SU-DHL-6 (cell line): Measurements from ENCODE around the gene AMDHD2.
"Not testable (repeated sequence)": the region's sequence is repeated elsewhere in the genome, so short reads cannot be mapped to it uniquely, and the experiment has no call there.

Source experiments
- H2AFZ ChIP-seq: fragments of 200-600 bp; sonication (generic); 2 replicates; pipeline ENCODE4 v1.6.1; 2014; ENCODE audit warnings: low read depth, mild to moderate bottlenecking, moderate library complexity, mixed read lengths, antibody characterized with exemption, low read length; ENCODE audit not compliant: severe bottlenecking
- H3F3A ChIP-seq: fragments of 200-600 bp; shearing (Covaris generic); 2 replicates; pipeline ENCODE4 v1.6.0; 2016; ENCODE audit warnings: antibody characterized with exemption, mild to moderate bottlenecking; ENCODE audit not compliant: insufficient read depth
- H3K27ac ChIP-seq: fragments of 200-600 bp; sonication (generic); 2 replicates; pipeline ENCODE4 v1.5.1; 2016; ENCODE audit warnings: low read depth, mild to moderate bottlenecking, low read length, moderate library complexity, mixed read lengths
- H3K27me3 ChIP-seq: fragments of 200-600 bp; sonication (generic), shearing (Covaris generic); 2 replicates; pipeline ENCODE4 v1.6.0; 2014; ENCODE audit warnings: mild to moderate bottlenecking, low read length
- H3K36me3 ChIP-seq: fragments of 200-600 bp; sonication (generic); 2 replicates; pipeline ENCODE4 v1.6.1; 2014; ENCODE audit warnings: mild to moderate bottlenecking, low read length, mixed read lengths
- H3K4me2 ChIP-seq: fragments of 300-600, 200-600 bp; shearing (Covaris generic), sonication (generic); 2 replicates; pipeline ENCODE4 v1.6.0; 2014; ENCODE audit warnings: low read length, low read depth, mild to moderate bottlenecking; ENCODE audit not compliant: poor library complexity, severe bottlenecking
- H3K4me3 ChIP-seq: fragments of 200-600 bp; sonication (generic); 2 replicates; pipeline ENCODE4 v1.5.1; 2014; ENCODE audit warnings: antibody characterized with exemption, low read length, mild to moderate bottlenecking, mixed read lengths; ENCODE audit not compliant: insufficient read depth, poor library complexity, severe bottlenecking
- H3K79me2 ChIP-seq: fragments of 200-600 bp; sonication (generic); 2 replicates; pipeline ENCODE4 v1.6.1; 2014; ENCODE audit warnings: mild to moderate bottlenecking, low read length, moderate library complexity; ENCODE audit not compliant: insufficient read depth
- H3K9ac ChIP-seq: fragments of 200-600 bp; sonication (generic); 2 replicates; pipeline ENCODE4 v1.7.0; 2014; ENCODE audit warnings: mild to moderate bottlenecking, low read length
- H3K9me2 ChIP-seq: fragments of 200-600 bp; sonication (generic); replicated peaks from 2 replicates; pipeline ENCODE4 v1.6.1; 2014; ENCODE audit warnings: low read length; ENCODE audit not compliant: insufficient read depth
- H3K9me3 ChIP-seq: fragments of 200-600 bp; sonication (generic); 2 replicates; pipeline ENCODE4 v1.6.1; 2014; ENCODE audit warnings: low read length, mixed read lengths; ENCODE audit not compliant: insufficient read depth
- H4K20me1 ChIP-seq: fragments of 200-600 bp; sonication (generic); 2 replicates; pipeline ENCODE4 v1.6.1; 2014; ENCODE audit warnings: low read depth, mild to moderate bottlenecking, antibody characterized with exemption, low read length, moderate library complexity, mixed read lengths

Gene AMDHD2

GRCh38 chr16:2539845-2540458 lies 19.8 kb downstream of the AMDHD2 start:
- H3K36me3 ChIP-seq, H3K27ac ChIP-seq: not testable (repeated sequence)

GRCh38 chr16:2540912-2541311 lies 20.7 kb downstream of the AMDHD2 start:
- H3K9me3 ChIP-seq, H2AFZ ChIP-seq, H4K20me1 ChIP-seq, H3K9me2 ChIP-seq, H3K27me3 ChIP-seq, H3K4me3 ChIP-seq, H3K27ac ChIP-seq, H3K36me3 ChIP-seq, H3F3A ChIP-seq, H3K9ac ChIP-seq: not testable (repeated sequence)
- peaks cover 50% of the 10 kb centered on the region for H3K79me2 ChIP-seq
- H3K4me2 ChIP-seq, result peak overlapping the region; percentile 3

More at GRCh38 chr16:2539845-2540458, 19.8 kb downstream of the AMDHD2 start:
- H3K27me3 ChIP-seq, H3F3A ChIP-seq, H3K4me3 ChIP-seq, H3K9me3 ChIP-seq, H4K20me1 ChIP-seq, H3K9me2 ChIP-seq, H2AFZ ChIP-seq: not testable (repeated sequence)
- H3K9ac ChIP-seq, result peak overlapping the region; percentile 20; the same call in 1 of the 2 replicates
- H3K4me2 ChIP-seq, result peak overlapping the region; percentile 89
- H3K79me2 ChIP-seq, result peaks cover 41% of the 10 kb centered on the region

- not testable (repeated sequence) for H4K20me1 ChIP-seq, H3F3A ChIP-seq, H3K4me3 ChIP-seq, H3K9me3 ChIP-seq, H3K27ac ChIP-seq, H3K9ac ChIP-seq, H3K36me3 ChIP-seq, H3K27me3 ChIP-seq, H3K9me2 ChIP-seq, H2AFZ ChIP-seq
- Histone ChIP-seq H3K79me2 (peaks cover 55% of the 10 kb centered on the region), H3K4me2 (peak overlapping the region; percentile 3)
Measured at GRCh38 chr16:2541409-2541808, 21.2 kb downstream of the AMDHD2 start.

GRCh38 chr16:2543771-2544170 lies 23.6 kb downstream of the AMDHD2 start:
- not testable (repeated sequence) for H3K4me3 ChIP-seq, H3K9ac ChIP-seq, H3K9me2 ChIP-seq, H3K27me3 ChIP-seq, H4K20me1 ChIP-seq, H3K36me3 ChIP-seq, H3K4me2 ChIP-seq, H3K9me3 ChIP-seq, H3K27ac ChIP-seq, H2AFZ ChIP-seq, H3F3A ChIP-seq
- peaks cover 54% of the 10 kb centered on the region for H3K79me2 ChIP-seq

- H3F3A ChIP-seq, H3K9me3 ChIP-seq, H4K20me1 ChIP-seq, H3K9ac ChIP-seq, H3K36me3 ChIP-seq, H3K4me3 ChIP-seq, H3K27me3 ChIP-seq, H3K9me2 ChIP-seq, H3K27ac ChIP-seq, H3K4me2 ChIP-seq, H2AFZ ChIP-seq: not testable (repeated sequence)
- peaks cover 18% of the 10 kb centered on the region for H3K79me2 ChIP-seq
Measured at GRCh38 chr16:2550283-2550878, 30.2 kb downstream of the AMDHD2 start.

GRCh38 chr16:2551420-2551889 lies 31.3 kb downstream of the AMDHD2 start:
- H3K9me3 ChIP-seq, H3K79me2 ChIP-seq, H3K27me3 ChIP-seq, H3K36me3 ChIP-seq, H3K9me2 ChIP-seq, H2AFZ ChIP-seq, H3K4me3 ChIP-seq, H3K4me2 ChIP-seq, H4K20me1 ChIP-seq, H3K9ac ChIP-seq, H3K27ac ChIP-seq, H3F3A ChIP-seq: not testable (repeated sequence)

- H4K20me1 ChIP-seq, H3K27me3 ChIP-seq, H3K9ac ChIP-seq, H3K79me2 ChIP-seq, H3K9me3 ChIP-seq, H3K4me2 ChIP-seq, H3K27ac ChIP-seq, H3K4me3 ChIP-seq, H3K9me2 ChIP-seq, H3K36me3 ChIP-seq, H3F3A ChIP-seq, H2AFZ ChIP-seq: not testable (repeated sequence)
Measured at GRCh38 chr16:2554709-2555425, 34.7 kb downstream of the AMDHD2 start.

- H2AFZ ChIP-seq, H3K27ac ChIP-seq, H3K27me3 ChIP-seq, H4K20me1 ChIP-seq, H3K4me3 ChIP-seq, H3K79me2 ChIP-seq, H3K4me2 ChIP-seq, H3K36me3 ChIP-seq, H3K9me3 ChIP-seq, H3F3A ChIP-seq, H3K9me2 ChIP-seq, H3K9ac ChIP-seq: not testable (repeated sequence)
Measured at GRCh38 chr16:2557150-2557549, 37.0 kb downstream of the AMDHD2 start.
